Esophagus squamous epithelium (tissue), 4 donors: ENCODE results near the gene CNNM4.

Source experiments
- CTCF ChIP-seq, 6 experiments: fragments of 450-650 bp in 4 of 6; fragments of 200-600 bp in 2 of 6; sonication (generic) in 2 of 6; IDR thresholded peaks; one replicate each; pipeline ENCODE4 v1.5.1; 2016 to 2019; ENCODE audit warnings: antibody characterized with exemption in 6 of 6, mild to moderate bottlenecking in 4 of 6, moderate library complexity in 4 of 6
- POLR2A ChIP-seq, 4 donors: fragments of 450-650 bp; IDR thresholded peaks; one replicate each; pipeline ENCODE4 v1.6.1; 2017; ENCODE audit warnings: antibody characterized with exemption in 4 of 4, mild to moderate bottlenecking in 4 of 4, moderate library complexity in 3 of 4

- no peak for TF ChIP-seq CTCF (IDR thresholded peaks at IDR 0.05)
- no peak for TF ChIP-seq POLR2A (IDR thresholded peaks at IDR 0.05)
These were observed 56.4 kb downstream of the CNNM4 start for GRCh38 chr2:96816836-96817702.
